Tongue (tissue), 2 donors: ENCODE measurements around the gene LRRN4. TPM values are rescaled to one million over a fixed set of nuclear protein-coding genes. Genes with fewer than 3 reads are reported as not detected.

Source experiments
- small RNA-seq: library from RNA; depleted of rRNA; stranded (forward); fragments of <200 nt; gene quantifications from one replicate; pipeline ENCODE3, GENCODE V24; 2014; ENCODE audit warnings: low replicate concordance
- total RNA-seq: library from RNA; depleted of rRNA; stranded (reverse); fragments of >200 nt; gene quantifications from one replicate; pipeline ENCODE4 v1.2.3, GENCODE V29; 2014

LRRN4 gene
- total RNA-seq, 1 donor from 2014 or later, result not detected

Small RNAs within 50 kb of the gene (small RNA-seq; reads per million reads assigned to genes)
- gene RN7SL498P, result not detected

Other genes starting within 250 kb of the LRRN4 start
- gene CHGB, start 142.6 kb downstream of the LRRN4 start, total RNA-seq, result 0.51 TPM
- gene TRMT6, start 103.5 kb downstream of the LRRN4 start, total RNA-seq, result 7.6 TPM
- 13.5 TPM for gene MCM8, start 103.4 kb downstream of the LRRN4 start, total RNA-seq
- 41.1 TPM for gene CRLS1, start 47.9 kb downstream of the LRRN4 start, total RNA-seq
- 5.5 TPM for gene FERMT1, start 69.0 kb upstream of the LRRN4 start, total RNA-seq